Measurements from ENCODE around the gene NAGLU. TPM values are rescaled to one million over a fixed set of nuclear protein-coding genes. Genes with fewer than 3 reads are reported as not detected.
A peak's percentile ranks its signal among the peaks of the same experiment; 100 is the strongest.

NAGLU gene
- polyA plus RNA-seq, 1 of the 3 experiments (the other 2 are of a cell fraction) = 33.9 TPM

DNA sequence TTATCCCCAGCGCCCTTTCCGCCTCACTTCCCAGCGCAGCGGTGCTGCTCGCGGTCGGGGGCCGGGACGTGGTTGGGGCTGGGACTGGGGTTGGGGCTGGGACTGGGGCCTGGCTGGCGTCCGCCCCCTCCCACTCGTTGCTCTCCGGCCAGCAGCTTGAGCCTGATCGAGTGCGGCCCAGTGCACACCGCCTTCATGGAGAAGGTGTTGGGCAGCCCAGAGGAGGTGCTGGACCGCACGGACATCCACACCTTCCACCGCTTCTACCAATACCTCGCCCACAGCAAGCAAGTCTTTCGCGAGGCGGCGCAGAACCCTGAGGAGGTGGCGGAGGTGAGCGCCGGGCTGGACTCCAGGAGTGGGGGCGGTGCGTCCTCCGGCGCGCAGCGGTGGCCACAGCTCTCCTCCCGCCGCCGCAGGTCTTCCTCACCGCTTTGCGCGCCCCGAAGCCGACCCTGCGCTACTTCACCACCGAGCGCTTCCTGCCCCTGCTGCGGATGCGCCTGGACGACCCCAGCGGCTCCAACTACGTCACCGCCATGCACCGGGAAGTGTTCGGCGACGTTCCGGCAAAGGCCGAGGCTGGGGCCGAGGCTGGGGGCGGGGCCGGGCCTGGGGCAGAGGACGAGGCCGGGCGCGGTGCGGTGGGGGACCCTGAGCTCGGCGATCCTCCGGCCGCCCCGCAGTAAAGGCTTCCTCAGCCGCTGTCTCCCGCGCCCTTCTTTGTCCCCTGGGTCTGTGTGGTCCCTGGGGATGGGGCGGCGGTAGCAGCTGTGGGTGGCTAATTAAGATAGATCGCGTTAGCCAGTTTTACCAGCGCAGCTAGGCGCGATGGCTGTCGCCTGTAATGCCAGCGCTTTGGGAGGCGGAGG lies 18.4 kb downstream of the NAGLU start (continued):
- TF ChIP-seq, protein P1, sequence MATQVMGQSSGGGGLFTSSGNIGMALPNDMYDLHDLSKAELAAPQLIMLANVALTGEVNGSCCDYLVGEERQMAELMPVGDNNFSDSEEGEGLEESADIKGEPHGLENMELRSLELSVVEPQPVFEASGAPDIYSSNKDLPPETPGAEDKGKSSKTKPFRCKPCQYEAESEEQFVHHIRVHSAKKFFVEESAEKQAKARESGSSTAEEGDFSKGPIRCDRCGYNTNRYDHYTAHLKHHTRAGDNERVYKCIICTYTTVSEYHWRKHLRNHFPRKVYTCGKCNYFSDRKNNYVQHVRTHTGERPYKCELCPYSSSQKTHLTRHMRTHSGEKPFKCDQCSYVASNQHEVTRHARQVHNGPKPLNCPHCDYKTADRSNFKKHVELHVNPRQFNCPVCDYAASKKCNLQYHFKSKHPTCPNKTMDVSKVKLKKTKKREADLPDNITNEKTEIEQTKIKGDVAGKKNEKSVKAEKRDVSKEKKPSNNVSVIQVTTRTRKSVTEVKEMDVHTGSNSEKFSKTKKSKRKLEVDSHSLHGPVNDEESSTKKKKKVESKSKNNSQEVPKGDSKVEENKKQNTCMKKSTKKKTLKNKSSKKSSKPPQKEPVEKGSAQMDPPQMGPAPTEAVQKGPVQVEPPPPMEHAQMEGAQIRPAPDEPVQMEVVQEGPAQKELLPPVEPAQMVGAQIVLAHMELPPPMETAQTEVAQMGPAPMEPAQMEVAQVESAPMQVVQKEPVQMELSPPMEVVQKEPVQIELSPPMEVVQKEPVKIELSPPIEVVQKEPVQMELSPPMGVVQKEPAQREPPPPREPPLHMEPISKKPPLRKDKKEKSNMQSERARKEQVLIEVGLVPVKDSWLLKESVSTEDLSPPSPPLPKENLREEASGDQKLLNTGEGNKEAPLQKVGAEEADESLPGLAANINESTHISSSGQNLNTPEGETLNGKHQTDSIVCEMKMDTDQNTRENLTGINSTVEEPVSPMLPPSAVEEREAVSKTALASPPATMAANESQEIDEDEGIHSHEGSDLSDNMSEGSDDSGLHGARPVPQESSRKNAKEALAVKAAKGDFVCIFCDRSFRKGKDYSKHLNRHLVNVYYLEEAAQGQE (IDR thresholded peaks at IDR 0.05; ENCODE audit: low read depth, low read length) = no peak
- TF ChIP-seq EP300 (IDR thresholded peaks at IDR 0.05; ENCODE audit: borderline replicate concordance in 1 of 2, low read depth in 1 of 2, low read length in 1 of 2) (no peak), MEF2A (IDR thresholded peaks at IDR 0.05; ENCODE audit: borderline replicate concordance, low read depth) (no peak), TCF12 (IDR thresholded peaks at IDR 0.05) (no peak; the same call in 1 of the 2 replicates), RFX5 (IDR thresholded peaks at IDR 0.05; ENCODE audit: low read length) (no peak), GABPA (IDR thresholded peaks at IDR 0.05; ENCODE audit: low read depth) (peak; percentile 89), YY1 (IDR thresholded peaks at IDR 0.05; ENCODE audit: low read depth) (peak; percentile 62), JUND (IDR thresholded peaks at IDR 0.05) (no peak), SIN3A (IDR thresholded peaks at IDR 0.05; ENCODE audit: borderline replicate concordance, low read depth, low read length) (0 out of 2 replicates have a peak, but pooled peaks have one; percentile 59), RCOR1 (IDR thresholded peaks at IDR 0.05; ENCODE audit: low read length) (no peak), ELF1 (IDR thresholded peaks at IDR 0.05) (peak; percentile 84), CHD2 (IDR thresholded peaks at IDR 0.05; ENCODE audit: low read length, partially characterized antibody) (peak; percentile 88), EZH2phosphoT487 (IDR thresholded peaks at IDR 0.05; ENCODE audit: borderline replicate concordance, low read depth) (no peak), RXRA (IDR thresholded peaks at IDR 0.05; ENCODE audit: borderline replicate concordance, low read depth) (no peak), GATA2 (CRISPR knock-in tag; IDR thresholded peaks at IDR 0.05) (no peak)
- TF ChIP-seq, protein P2, sequence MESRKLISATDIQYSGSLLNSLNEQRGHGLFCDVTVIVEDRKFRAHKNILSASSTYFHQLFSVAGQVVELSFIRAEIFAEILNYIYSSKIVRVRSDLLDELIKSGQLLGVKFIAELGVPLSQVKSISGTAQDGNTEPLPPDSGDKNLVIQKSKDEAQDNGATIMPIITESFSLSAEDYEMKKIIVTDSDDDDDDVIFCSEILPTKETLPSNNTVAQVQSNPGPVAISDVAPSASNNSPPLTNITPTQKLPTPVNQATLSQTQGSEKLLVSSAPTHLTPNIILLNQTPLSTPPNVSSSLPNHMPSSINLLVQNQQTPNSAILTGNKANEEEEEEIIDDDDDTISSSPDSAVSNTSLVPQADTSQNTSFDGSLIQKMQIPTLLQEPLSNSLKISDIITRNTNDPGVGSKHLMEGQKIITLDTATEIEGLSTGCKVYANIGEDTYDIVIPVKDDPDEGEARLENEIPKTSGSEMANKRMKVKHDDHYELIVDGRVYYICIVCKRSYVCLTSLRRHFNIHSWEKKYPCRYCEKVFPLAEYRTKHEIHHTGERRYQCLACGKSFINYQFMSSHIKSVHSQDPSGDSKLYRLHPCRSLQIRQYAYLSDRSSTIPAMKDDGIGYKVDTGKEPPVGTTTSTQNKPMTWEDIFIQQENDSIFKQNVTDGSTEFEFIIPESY (IDR thresholded peaks at IDR 0.05; ENCODE audit: borderline replicate concordance, low read depth) = no peak
- TF ChIP-seq, protein P3, sequence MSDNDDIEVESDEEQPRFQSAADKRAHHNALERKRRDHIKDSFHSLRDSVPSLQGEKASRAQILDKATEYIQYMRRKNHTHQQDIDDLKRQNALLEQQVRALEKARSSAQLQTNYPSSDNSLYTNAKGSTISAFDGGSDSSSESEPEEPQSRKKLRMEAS (IDR thresholded peaks at IDR 0.05; ENCODE audit: low read depth) = peak; percentile 90
- TF ChIP-seq, protein P4, sequence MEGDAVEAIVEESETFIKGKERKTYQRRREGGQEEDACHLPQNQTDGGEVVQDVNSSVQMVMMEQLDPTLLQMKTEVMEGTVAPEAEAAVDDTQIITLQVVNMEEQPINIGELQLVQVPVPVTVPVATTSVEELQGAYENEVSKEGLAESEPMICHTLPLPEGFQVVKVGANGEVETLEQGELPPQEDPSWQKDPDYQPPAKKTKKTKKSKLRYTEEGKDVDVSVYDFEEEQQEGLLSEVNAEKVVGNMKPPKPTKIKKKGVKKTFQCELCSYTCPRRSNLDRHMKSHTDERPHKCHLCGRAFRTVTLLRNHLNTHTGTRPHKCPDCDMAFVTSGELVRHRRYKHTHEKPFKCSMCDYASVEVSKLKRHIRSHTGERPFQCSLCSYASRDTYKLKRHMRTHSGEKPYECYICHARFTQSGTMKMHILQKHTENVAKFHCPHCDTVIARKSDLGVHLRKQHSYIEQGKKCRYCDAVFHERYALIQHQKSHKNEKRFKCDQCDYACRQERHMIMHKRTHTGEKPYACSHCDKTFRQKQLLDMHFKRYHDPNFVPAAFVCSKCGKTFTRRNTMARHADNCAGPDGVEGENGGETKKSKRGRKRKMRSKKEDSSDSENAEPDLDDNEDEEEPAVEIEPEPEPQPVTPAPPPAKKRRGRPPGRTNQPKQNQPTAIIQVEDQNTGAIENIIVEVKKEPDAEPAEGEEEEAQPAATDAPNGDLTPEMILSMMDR (IDR thresholded peaks at IDR 0.05) = no peak
- TF ChIP-seq, protein P5, sequence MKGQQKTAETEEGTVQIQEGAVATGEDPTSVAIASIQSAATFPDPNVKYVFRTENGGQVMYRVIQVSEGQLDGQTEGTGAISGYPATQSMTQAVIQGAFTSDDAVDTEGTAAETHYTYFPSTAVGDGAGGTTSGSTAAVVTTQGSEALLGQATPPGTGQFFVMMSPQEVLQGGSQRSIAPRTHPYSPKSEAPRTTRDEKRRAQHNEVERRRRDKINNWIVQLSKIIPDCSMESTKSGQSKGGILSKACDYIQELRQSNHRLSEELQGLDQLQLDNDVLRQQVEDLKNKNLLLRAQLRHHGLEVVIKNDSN (IDR thresholded peaks at IDR 0.05; ENCODE audit: borderline replicate concordance, low read depth) = no peak
- TF ChIP-seq, protein P6, sequence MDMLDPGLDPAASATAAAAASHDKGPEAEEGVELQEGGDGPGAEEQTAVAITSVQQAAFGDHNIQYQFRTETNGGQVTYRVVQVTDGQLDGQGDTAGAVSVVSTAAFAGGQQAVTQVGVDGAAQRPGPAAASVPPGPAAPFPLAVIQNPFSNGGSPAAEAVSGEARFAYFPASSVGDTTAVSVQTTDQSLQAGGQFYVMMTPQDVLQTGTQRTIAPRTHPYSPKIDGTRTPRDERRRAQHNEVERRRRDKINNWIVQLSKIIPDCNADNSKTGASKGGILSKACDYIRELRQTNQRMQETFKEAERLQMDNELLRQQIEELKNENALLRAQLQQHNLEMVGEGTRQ (IDR thresholded peaks at IDR 0.05; ENCODE audit: borderline replicate concordance, low read depth, low read length) = no peak
- TF ChIP-seq, protein P7, sequence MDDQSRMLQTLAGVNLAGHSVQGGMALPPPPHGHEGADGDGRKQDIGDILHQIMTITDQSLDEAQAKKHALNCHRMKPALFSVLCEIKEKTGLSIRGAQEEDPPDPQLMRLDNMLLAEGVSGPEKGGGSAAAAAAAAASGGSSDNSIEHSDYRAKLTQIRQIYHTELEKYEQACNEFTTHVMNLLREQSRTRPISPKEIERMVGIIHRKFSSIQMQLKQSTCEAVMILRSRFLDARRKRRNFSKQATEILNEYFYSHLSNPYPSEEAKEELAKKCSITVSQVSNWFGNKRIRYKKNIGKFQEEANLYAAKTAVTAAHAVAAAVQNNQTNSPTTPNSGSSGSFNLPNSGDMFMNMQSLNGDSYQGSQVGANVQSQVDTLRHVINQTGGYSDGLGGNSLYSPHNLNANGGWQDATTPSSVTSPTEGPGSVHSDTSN (IDR thresholded peaks at IDR 0.05) = no peak; the same call in 1 of the 2 replicates
